Stimulated activated effector memory CD8-positive, alpha-beta T cell treated with anti-CD3 and anti-CD28 coated beads, Interleukin-12 subunit alpha, Interleukin-12 subunit beta, amount 100 ng/mL, for 72 hours (primary cell): ENCODE measurements around the gene KIRREL1.

Experiments used
- ATAC-seq: fragments of 150-1000 bp; cut with Tn5 transposase; 2 replicates; pipeline ENCODE4 v1.10.0; 2021
- DNase-seq, 2 donors: peaks; one replicate each; pipeline ENCODE4 v3.0.0; 2021 to 2022; ENCODE audit warnings: low spot score in 2 of 2
- H3K27ac Mint-ChIP-seq: one replicate; pipeline ENCODE4 v1.8.0; 2022; ENCODE audit warnings: mild to moderate bottlenecking, mixed read lengths
- H3K36me3 Mint-ChIP-seq: one replicate; pipeline ENCODE4 v1.8.0; 2022; ENCODE audit warnings: mild to moderate bottlenecking, mixed read lengths
- H3K4me1 Mint-ChIP-seq: one replicate; pipeline ENCODE4 v1.8.0; 2022; ENCODE audit warnings: mixed read lengths
- H3K4me3 Mint-ChIP-seq: one replicate; pipeline ENCODE4 v1.8.0; 2022; ENCODE audit warnings: mild to moderate bottlenecking, mixed read lengths
- H3K9me3 Mint-ChIP-seq: one replicate; pipeline ENCODE4 v1.8.0; 2022; ENCODE audit warnings: mixed read lengths

The KIRREL1 gene

DNA sequence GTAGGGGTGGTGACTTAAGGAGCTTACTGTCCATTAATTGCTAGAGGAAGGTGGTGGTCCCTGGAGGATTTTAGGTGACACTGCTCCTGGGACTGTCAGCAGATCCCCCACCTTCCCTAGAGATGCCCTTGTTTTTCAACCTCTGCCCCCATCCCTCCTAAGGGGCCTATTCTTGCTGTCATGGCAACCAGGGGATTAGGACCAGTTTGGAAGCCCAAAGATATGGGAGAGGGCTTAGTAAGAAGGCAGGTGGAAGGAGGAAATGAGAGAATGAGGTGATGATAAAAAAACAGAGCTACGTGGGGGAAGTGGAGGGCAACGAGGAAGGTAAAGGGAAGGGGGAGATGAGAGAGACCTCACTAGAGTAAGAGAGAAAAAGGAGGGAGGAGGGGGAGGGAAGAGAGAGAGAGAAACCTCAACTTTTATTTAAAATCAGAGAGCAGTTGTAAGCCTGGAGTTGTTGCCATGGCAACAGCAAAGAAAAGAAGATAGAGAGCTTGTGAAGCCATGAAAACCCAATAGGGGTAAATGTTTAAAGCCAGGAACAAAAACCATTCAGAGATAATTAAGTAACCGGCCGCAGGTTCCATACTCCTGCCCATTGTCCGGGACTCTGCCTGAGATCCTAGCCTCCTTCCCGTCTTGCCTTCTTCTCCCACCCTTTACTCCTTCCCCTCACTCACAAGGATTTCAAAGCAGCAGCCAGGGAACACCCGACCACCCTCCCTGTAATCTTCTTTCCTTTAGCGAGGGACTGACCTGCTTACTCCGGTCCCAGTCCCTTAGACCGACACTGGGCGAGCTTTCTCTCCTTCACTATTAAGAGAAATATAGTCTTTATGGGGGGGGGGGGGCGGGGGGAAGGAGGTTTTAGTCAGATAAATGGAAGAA, 20.6 kb downstream of the KIRREL1 start:
- no peaks in the 10 kb centered on the region for H3K36me3 Mint-ChIP-seq
- no peak for DNase-seq
- H3K9me3 Mint-ChIP-seq = no peaks in the 10 kb centered on the region
- no peak overlapping the region for H3K4me3 Mint-ChIP-seq
- ATAC-seq = no peak
- no peak overlapping the region for H3K27ac Mint-ChIP-seq
- no peaks in the 10 kb centered on the region for H3K4me1 Mint-ChIP-seq

DNA sequence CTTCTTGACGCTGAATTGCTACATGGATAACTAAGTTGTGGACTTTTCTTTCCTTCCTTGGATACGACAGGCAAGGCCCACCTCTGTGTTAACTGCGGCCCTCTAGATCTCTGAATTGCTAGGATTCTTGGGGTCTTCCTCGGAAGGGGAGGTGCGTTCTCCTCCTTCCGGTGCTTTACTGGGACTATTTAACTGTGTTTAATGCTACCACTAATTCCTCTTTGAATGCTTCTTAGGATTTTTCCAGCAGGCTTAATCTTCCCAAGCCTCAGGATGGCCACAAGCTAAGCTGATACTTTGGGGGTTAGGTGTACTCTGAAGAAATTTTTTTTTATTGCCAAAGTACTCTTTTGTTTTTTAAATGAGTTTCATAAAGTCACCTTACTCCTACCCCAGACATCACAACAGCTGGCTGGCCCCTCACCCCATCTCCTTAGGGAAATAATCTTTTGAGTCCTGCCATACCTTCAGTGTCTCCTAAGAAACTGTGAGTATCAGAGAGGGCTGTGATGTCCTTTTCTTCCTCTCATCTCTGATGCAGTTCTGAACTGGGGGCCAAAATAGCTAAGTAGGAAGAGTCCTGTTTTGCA, 21.4 kb downstream of the KIRREL1 start:
- H3K27ac Mint-ChIP-seq = no peak overlapping the region
- ATAC-seq (no peak), DNase-seq (no peak)
- H3K36me3 Mint-ChIP-seq = no peaks in the 10 kb centered on the region
- H3K4me1 Mint-ChIP-seq = no peaks in the 10 kb centered on the region
- H3K4me3 Mint-ChIP-seq = no peak overlapping the region
- no peaks in the 10 kb centered on the region for H3K9me3 Mint-ChIP-seq

DNA sequence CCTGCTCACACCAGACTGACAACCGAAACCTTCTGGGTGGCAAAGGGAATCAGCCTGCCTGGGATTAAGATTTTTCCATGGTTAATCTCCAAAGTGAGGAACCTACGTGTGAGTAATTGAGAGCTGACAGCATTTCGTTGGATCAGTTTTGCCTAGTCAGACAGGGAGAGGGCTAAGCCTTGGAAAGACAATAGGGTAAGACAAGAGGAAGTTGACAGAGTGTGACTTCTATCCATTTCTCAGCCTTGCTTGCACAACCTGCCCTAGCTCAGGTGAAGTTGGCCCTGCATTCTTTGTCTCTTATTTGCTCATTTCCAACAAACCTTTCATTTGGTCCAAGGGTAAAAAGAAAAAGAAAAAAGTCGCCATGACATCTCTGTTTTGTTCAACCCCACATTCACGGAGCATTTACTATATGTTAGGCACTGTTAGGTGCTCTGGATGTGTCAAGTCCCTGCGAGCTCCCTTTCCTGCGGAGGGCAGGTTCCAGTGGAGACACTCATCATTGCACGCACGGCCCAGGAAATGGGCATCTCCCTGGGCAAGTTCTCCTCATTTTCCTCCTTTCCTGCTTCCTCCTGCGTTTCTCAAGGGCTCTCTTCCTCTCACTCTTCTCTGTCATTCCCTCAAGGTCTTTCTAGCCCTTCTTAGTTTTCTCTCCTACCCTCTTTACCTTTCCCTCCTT, 23.3 kb downstream of the KIRREL1 start:
- H3K9me3 Mint-ChIP-seq = no peaks in the 10 kb centered on the region
- H3K36me3 Mint-ChIP-seq = no peaks in the 10 kb centered on the region

DNA sequence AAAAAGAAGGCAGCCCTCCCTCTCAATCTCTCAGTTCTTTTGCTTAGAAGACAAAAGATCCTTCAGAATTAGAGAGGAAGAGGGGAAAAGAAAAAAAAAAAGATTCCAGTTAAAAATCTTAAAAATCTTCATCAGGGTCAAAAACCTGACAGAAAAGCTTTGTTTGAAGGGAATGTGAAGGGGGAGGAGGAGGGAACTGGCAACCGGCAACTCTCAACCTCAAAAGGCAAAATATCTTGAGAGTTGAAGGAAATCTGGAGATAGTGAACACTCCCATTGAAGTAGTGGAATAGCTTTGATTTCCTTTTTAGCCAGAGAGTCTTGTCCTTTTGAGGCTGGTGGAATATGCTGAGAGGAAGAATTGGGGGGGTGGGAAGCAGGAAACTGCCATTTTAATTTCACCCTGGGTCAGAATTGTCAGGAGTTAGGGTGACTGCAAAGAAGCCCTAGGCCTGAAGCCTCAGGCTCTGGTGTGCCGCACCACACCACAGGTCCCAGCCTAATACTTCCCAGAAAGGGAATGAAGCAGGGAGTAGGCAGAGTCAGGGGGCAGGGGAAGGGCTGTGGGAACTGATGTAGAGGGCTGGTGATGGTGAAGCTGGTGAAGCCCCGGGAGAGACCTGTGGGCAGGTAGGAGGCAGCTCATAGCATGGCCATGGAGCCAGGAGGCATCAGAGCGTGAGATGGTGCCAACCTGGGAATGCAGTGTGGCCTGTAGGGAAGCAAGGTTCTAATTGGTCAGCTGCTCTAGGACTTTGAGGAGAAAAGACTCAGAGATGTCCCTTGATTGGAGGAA, 24.6 kb downstream of the KIRREL1 start:
- no peak overlapping the region for H3K27ac Mint-ChIP-seq
- ATAC-seq = no peak
- no peaks in the 10 kb centered on the region for H3K9me3 Mint-ChIP-seq

More for the DNA sequence above, 23.3 kb downstream of the KIRREL1 start:
- Mint-ChIP-seq H3K27ac (no peak overlapping the region), H3K4me1 (no peaks in the 10 kb centered on the region), H3K4me3 (no peak overlapping the region)
- no peak for DNase-seq
- ATAC-seq = no peak

DNA sequence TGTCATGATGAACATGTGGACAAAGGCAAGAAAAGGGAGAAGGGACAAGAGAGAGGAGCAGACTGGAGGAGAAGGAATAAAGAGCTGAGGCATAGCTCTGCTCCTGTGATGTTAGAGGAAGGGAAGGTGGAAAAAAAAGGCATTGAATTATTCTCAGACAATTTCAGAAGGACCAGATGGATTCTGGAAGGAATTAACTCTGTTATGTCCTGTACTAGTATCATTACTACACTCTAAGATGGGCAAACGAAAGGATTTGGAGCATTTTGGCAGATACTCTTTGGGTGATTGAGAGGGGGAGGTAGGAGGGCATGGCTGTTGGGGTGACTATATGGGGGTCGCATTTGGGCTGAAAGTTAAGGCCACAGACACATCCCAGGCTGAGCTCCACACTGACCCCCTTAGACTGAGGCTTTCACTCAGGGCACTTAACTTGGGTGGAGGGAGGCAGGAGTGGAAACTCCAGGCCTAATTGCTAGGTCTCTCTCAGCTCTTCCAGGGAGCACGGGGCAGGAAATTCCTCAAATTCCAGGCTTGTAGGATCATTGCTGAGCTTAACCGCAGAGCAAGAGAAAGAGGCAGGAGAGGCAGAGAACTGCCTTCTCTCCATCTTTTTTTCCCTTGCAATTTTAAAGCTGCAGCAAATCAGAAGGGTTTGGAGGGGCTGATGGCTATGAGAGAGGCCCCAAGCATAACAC, 25.9 kb downstream of the KIRREL1 start:
- DNase-seq = no peak
- Mint-ChIP-seq H3K36me3 (no peaks in the 10 kb centered on the region), H3K4me3 (no peak overlapping the region), H3K27ac (no peak overlapping the region), H3K4me1 (no peaks in the 10 kb centered on the region), H3K9me3 (no peaks in the 10 kb centered on the region)
- ATAC-seq = no peak

More for the DNA sequence above, 24.6 kb downstream of the KIRREL1 start:
- no peaks in the 10 kb centered on the region for H3K4me1 Mint-ChIP-seq
- no peaks in the 10 kb centered on the region for H3K36me3 Mint-ChIP-seq
- DNase-seq = no peak
- H3K4me3 Mint-ChIP-seq = no peak overlapping the region

DNA sequence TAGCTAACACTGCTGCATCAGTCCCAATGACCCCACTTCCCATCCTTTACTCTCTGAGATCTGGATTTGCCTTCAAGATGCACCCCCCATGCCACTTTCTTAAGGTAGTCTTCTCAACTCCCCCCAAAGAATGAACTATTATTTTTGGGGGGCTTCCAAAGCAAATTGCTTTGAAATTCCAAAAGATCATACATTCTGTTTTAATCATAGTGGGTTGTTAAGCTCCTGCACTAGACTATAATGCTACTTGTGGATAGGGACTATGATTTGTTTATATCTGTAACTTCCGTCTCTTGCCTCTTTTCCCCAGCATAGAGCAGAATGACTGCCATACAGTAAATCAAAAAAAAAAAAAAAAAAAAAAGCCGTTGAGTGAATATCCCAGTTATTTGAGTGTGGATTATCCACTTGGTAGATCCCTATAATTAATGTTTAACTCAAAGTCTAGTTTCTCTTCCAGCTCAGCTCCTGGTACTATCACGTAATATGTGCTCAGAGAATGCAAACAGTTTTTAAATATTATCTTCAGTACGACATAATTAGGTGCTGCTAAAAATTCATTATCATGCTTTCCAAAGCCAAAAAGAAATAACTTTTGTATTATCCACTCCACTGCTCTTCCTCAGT, 26.9 kb downstream of the KIRREL1 start:
- ATAC-seq (no peak), DNase-seq (no peak)
- Mint-ChIP-seq H3K27ac (no peak overlapping the region), H3K4me1 (no peaks in the 10 kb centered on the region), H3K9me3 (no peaks in the 10 kb centered on the region), H3K36me3 (no peaks in the 10 kb centered on the region), H3K4me3 (no peak overlapping the region)

DNA sequence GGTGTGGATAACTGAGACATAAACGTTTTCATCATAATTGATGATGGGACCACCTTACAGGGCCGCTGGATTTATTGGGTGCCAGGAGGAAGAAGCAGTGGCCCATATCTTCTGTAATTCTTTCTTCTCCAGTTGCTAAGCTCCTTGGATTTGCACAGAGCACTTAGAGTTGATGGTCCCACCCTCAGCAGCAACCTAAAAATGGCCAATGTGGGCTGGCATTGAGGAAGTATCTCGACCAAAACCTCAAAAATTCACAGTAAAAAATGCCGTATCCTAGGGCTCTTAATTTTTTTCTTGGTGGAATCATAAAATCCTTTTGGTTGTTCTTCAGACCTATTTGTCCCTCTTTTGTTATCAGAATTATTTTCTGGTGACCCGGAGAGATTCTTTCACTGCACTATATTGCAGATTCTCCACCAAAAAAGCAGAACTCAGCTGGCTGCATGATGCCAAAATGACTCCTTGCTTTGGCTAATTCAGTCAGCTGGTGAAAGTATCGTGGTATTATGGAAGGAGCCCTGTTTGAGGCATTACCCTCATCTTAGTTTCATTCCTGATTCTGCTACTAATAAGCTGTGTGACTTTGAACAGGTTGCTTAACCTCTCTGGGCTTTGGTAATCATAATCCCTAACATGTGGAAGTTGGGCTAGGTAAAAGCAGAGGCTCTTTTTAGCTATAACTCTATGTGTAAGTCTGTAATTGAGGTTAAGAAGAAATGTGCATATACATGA, 27.6 kb downstream of the KIRREL1 start:
- Mint-ChIP-seq H3K4me1 (no peaks in the 10 kb centered on the region), H3K9me3 (no peaks in the 10 kb centered on the region), H3K4me3 (no peak overlapping the region), H3K27ac (no peak overlapping the region), H3K36me3 (no peaks in the 10 kb centered on the region)
- DNase-seq = no peak
- no peak for ATAC-seq

DNA sequence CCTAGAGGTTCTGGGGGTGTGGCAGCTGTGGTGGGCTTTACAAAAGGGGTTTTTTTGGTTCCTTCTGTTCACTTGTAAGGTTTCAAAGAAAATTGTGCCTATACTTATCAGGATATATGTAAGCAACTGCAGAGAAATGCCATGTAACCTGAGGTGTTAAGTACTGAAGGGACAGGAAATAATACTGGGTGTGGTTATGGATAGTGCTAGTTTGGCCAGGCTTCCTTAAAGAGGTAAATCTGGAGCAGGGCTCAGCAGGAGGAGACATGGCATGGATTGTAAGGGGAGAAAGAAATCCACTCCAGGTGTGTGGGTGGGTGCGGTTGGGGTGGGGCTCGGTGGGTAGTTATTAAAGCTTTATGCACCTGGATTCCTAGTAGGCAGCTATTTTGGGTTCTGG, 28.3 kb downstream of the KIRREL1 start:
- H3K4me3 Mint-ChIP-seq = no peak overlapping the region
- no peak overlapping the region for H3K27ac Mint-ChIP-seq
- no peak for ATAC-seq
- H3K4me1 Mint-ChIP-seq = no peaks in the 10 kb centered on the region
- H3K36me3 Mint-ChIP-seq = no peaks in the 10 kb centered on the region
- no peak for DNase-seq
- H3K9me3 Mint-ChIP-seq = no peaks in the 10 kb centered on the region

DNA sequence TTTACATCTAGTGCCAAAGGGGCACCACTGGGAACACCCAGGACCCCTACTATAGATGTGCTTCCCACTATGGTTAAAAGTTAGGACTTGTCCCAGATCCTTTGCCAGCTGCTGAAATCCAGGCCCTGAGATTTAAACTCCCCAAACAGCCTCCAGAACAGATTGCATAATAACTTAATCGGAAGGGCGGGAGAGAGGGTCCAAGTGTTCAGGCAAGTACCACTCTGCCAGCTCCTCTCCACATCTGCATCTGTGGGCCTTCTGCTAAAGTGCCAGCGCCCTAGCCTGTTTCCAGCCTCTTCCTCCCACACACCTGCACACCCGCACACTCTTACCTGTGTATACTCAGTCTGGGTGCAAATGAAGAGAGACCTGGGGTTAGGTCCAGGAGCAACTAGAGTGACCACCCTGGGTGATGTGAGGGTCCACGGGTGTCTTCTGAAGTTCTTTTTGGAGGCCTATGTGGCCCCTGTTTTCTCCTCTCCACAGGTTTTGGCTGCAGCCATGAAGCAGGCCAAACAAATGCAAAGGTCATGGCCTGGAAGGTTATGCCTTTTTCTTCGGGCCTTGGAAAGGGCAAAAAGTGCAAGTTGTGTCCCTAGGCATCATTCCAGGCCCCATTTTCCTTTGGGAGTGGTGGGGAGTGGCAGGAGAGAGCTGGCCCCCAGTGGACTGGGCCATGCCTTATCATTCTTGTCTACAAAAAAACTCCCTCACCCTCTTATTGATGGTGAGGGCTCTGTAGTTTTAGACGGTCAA, 29.3 kb downstream of the KIRREL1 start:
- H3K27ac Mint-ChIP-seq = no peak overlapping the region

DNA sequence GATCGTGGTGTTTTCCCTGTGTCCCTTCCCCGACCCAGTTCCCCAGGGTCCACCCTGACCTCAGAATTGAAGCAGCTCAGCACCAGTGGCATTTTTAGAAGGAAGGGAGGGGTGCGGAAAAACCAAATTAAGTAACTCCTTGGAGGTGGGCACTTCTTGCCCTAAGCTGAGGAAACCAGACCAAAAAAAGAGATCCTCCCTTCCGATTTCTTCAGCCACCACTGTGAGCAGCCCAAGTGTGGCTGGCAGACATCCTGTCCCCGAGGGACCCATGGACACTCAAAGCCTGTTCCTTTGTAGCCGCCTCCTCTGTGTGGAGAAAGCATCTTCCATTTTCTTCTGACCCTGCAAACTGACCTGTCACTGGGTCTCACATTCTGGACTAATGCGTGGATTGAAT, 31.3 kb downstream of the KIRREL1 start:
- H3K4me1 Mint-ChIP-seq = no peaks in the 10 kb centered on the region
- H3K27ac Mint-ChIP-seq = no peak overlapping the region
- ATAC-seq (no peak), DNase-seq (no peak)
- no peak overlapping the region for H3K4me3 Mint-ChIP-seq
- H3K9me3 Mint-ChIP-seq = no peaks in the 10 kb centered on the region
- no peaks in the 10 kb centered on the region for H3K36me3 Mint-ChIP-seq

More for the DNA sequence above, 29.3 kb downstream of the KIRREL1 start:
- Mint-ChIP-seq H3K9me3 (no peaks in the 10 kb centered on the region), H3K36me3 (no peaks in the 10 kb centered on the region), H3K4me3 (no peak overlapping the region), H3K4me1 (no peaks in the 10 kb centered on the region)
- ATAC-seq (no peak), DNase-seq (no peak)

DNA sequence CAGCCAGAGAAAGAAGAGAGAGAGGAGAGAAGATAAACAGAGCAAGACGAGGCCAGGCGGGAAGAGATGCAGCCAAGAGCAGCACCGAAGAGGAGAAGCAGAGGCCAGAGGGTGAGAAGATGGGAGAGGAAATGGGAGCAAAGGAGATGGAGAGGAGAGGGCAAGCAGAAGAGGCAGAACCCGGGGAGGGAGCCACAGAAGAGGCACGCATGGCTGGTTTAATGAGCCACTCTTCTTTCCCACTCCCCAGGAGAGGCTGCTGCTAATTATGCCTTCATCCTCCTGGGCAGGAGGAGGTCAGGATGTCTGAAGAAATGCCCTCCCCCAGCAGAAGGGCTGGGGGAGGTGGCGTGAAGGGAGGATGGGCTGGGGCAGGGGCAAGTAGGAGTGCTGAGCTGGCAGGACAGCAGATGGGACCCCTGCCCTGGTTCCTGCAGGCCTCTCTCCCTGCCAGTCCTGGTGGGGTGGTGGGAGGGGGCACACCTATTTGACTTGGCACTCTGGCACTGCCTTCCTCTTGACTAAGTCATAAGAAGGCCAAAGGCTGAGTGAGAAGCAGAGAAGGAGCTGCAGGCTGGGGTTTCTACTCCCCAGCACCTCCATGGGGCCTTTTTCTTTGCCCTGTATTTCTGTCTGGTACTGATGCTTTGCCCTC, 32.3 kb downstream of the KIRREL1 start:
- Mint-ChIP-seq H3K27ac (no peak overlapping the region), H3K4me1 (no peaks in the 10 kb centered on the region), H3K4me3 (no peak overlapping the region), H3K9me3 (no peaks in the 10 kb centered on the region), H3K36me3 (no peaks in the 10 kb centered on the region)
- ATAC-seq (no peak), DNase-seq (no peak)

DNA sequence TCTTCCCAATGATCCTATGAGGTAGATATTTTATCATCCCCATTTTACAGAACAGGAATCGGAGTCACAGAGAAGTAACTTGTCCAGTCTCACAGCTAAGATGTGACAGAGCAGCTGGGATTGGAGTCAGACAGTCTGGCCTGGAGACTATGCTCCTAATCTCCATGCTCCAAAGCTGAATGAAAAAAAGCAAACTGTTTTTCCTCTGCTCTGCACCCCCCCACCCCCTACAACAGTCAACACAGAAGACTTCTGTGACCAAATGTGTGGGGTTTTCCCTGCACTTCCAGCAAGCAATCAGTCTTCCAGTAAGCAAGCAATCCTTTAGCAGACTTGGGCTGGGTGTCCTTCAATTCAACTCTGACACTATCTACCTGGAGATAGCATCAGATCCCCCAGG, 33.2 kb downstream of the KIRREL1 start:
- H3K36me3 Mint-ChIP-seq = no peaks in the 10 kb centered on the region
- DNase-seq (no peak), ATAC-seq (no peak)
- no peaks in the 10 kb centered on the region for H3K9me3 Mint-ChIP-seq
- H3K4me3 Mint-ChIP-seq = no peak overlapping the region
- H3K27ac Mint-ChIP-seq = no peak overlapping the region
- H3K4me1 Mint-ChIP-seq = no peaks in the 10 kb centered on the region

DNA sequence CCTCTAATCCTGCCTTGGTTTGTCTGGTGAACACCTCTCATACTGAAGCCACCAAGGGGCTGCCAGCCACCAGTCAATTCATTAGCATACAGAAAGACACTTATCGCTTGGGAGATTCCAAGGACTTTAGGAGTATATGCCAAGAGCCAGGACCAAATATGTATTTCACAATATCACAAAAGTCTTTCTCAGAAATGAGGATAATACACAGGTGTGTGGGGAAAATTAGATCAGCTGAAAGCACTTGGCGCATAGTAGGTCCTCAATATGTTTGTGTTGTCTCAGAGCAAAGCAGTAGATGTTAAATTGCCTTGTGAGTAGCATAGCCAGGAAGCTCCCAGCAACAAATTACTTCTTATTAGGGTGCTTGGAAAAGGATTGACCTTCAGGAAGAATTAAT, 34.1 kb downstream of the KIRREL1 start:
- ATAC-seq = no peak
- Mint-ChIP-seq H3K4me1 (no peaks in the 10 kb centered on the region), H3K9me3 (no peaks in the 10 kb centered on the region), H3K4me3 (no peak overlapping the region), H3K27ac (no peak overlapping the region), H3K36me3 (no peaks in the 10 kb centered on the region)
- no peak for DNase-seq
